GM18505 (cell line): ENCODE measurements around the gene PAN2.
A peak's percentile ranks its signal among the peaks of the same experiment; 100 is the strongest.

Experiments
- ATAC-seq: cut with Tn5 transposase; IDR thresholded peaks from one replicate; pipeline ENCODE4 v1.9.1; 2021; ENCODE audit not compliant: unreplicated experiment
- POLR2A ChIP-seq: IDR thresholded peaks from 4 replicates; pipeline ENCODE4 v1.6.1; 2011; ENCODE audit warnings: borderline replicate concordance; ENCODE audit not compliant: insufficient read depth, insufficient read length; ENCODE audit errors: extremely low read depth

Gene PAN2

GRCh38 chr12:56307221-56307965 is 26.4 kb downstream of the PAN2 start:
- no peak for TF ChIP-seq POLR2A
- no peak for ATAC-seq

GRCh38 chr12:56304872-56305590 is 28.8 kb downstream of the PAN2 start:
- no peak for TF ChIP-seq POLR2A
- no peak for ATAC-seq

- no peak for ATAC-seq
- no peak for TF ChIP-seq POLR2A
Observed at GRCh38 chr12:56304276-56304675, 29.5 kb downstream of the PAN2 start.

- no peak for TF ChIP-seq POLR2A
- no peak for ATAC-seq
Observed at GRCh38 chr12:56300644-56301464, 32.9 kb downstream of the PAN2 start.

- ATAC-seq, result peak; percentile 89
- TF ChIP-seq POLR2A, result peak; percentile 72
Observed at GRCh38 chr12:56299853-56300643, 33.8 kb downstream of the PAN2 start, which contains the start of gene CS. CS (minus strand) TSS chr12:56300330; CDS start chr12:56300201, 129 bp downstream.

GRCh38 chr12:56299308-56299852 is 34.4 kb downstream of the PAN2 start:
- ATAC-seq, result no peak
- no peak for TF ChIP-seq POLR2A

- no peak for TF ChIP-seq POLR2A
- no peak for ATAC-seq
Observed at GRCh38 chr12:56298828-56299227, 35.0 kb downstream of the PAN2 start.

- ATAC-seq, result no peak
- no peak for TF ChIP-seq POLR2A
Observed at GRCh38 chr12:56297400-56297799, 36.4 kb downstream of the PAN2 start.

GRCh38 chr12:56296295-56296694 is 37.5 kb downstream of the PAN2 start:
- ATAC-seq, result no peak
- no peak for TF ChIP-seq POLR2A

GRCh38 chr12:56293795-56294194 is 40.0 kb downstream of the PAN2 start:
- TF ChIP-seq POLR2A, result no peak
- no peak for ATAC-seq

GRCh38 chr12:56288705-56289387 is 45.0 kb downstream of the PAN2 start:
- no peak for ATAC-seq

More at GRCh38 chr12:56288705-56289387, 45.0 kb downstream of the PAN2 start:
- TF ChIP-seq POLR2A, result no peak
